ENCODE data around the gene KDM4B.

The KDM4B gene

GRCh38 chr19:4986056-4986455 lies 17.1 kb downstream of the KDM4B start:
- no peak for DNase-seq

GRCh38 chr19:4986471-4986891 lies 17.6 kb downstream of the KDM4B start:
- no peak for DNase-seq

GRCh38 chr19:4987256-4987655 lies 18.3 kb downstream of the KDM4B start:
- DNase-seq: no peak

GRCh38 chr19:4987692-4988370 lies 18.9 kb downstream of the KDM4B start:
- no peak for DNase-seq

- no peak for DNase-seq
Observed at GRCh38 chr19:4988770-4989251, 19.9 kb downstream of the KDM4B start.

- DNase-seq: no peak
Observed at GRCh38 chr19:4990306-4990705, 21.4 kb downstream of the KDM4B start.

- no peak for DNase-seq
Observed at GRCh38 chr19:4991538-4991937, 22.6 kb downstream of the KDM4B start.

- no peak for DNase-seq
Observed at GRCh38 chr19:4991996-4992698, 23.2 kb downstream of the KDM4B start.

GRCh38 chr19:4993683-4994082 lies 24.8 kb downstream of the KDM4B start:
- DNase-seq: no peak

GRCh38 chr19:4996701-4997100 lies 27.8 kb downstream of the KDM4B start:
- no peak for DNase-seq

- DNase-seq: no peak
Observed at GRCh38 chr19:4997297-4997696, 28.4 kb downstream of the KDM4B start.

GRCh38 chr19:5000120-5000611 lies 31.3 kb downstream of the KDM4B start:
- no peak for DNase-seq

- DNase-seq: peak; percentile 5
Observed at GRCh38 chr19:5001615-5002014, 32.7 kb downstream of the KDM4B start.

- DNase-seq: no peak
Observed at GRCh38 chr19:5002143-5002542, 33.2 kb downstream of the KDM4B start.

GRCh38 chr19:5003781-5004180 lies 34.9 kb downstream of the KDM4B start:
- no peak for DNase-seq

- no peak for DNase-seq
Observed at GRCh38 chr19:5005096-5005495, 36.2 kb downstream of the KDM4B start.

- DNase-seq: no peak
Observed at GRCh38 chr19:5006201-5006600, 37.3 kb downstream of the KDM4B start.

- DNase-seq: no peak
Observed at GRCh38 chr19:5006821-5007220, 37.9 kb downstream of the KDM4B start.

GRCh38 chr19:5011476-5012238 lies 42.7 kb downstream of the KDM4B start:
- DNase-seq: no peak

GRCh38 chr19:5012688-5013457 lies 44.0 kb downstream of the KDM4B start:
- no peak for DNase-seq

GRCh38 chr19:5013761-5014160 lies 44.8 kb downstream of the KDM4B start:
- no peak for DNase-seq

GRCh38 chr19:5014941-5015340 lies 46.0 kb downstream of the KDM4B start:
- DNase-seq: no peak

- DNase-seq: no peak
Observed at GRCh38 chr19:5016268-5016667, 47.4 kb downstream of the KDM4B start.

Measured in activated T-cell treated with anti-CD3 and anti-CD28 coated beads for 4 hours (primary cell).